Measurements from ENCODE around the gene TBC1D2.

GRCh38 chr9:98206754-98207153 lies 48.7 kb downstream of the TBC1D2 start:
- no peak for TF ChIP-seq POLR2A (IDR thresholded peaks at IDR 0.05)
- TF ChIP-seq EP300 (IDR thresholded peaks at IDR 0.05) = no peak

Data from upper lobe of left lung (tissue), 4 donors.